ENCODE data around the gene PHACTR1. TPM values are rescaled to one million over a fixed set of nuclear protein-coding genes. Genes with fewer than 3 reads are reported as not detected.
A peak's percentile ranks its signal among the peaks of the same experiment; 100 is the strongest.

Gene PHACTR1
- polyA plus RNA-seq, 1 of the 3 experiments (the other 2 are of a cell fraction), result 0.12 TPM

- Histone ChIP-seq H2AFZ (ENCODE audit: low read depth) (0 out of 2 replicates have a peak overlapping the region, but pooled peaks have one; percentile 26), H3K4me3 (ENCODE audit: low read depth in 2 of 2, low read length in 1 of 2) (no peak overlapping the region), H3K36me3 (replicated peaks in 1 of 2; ENCODE audit: control insufficient read depth in 1 of 2, insufficient read depth in 2 of 2, low read length in 1 of 2) (peaks cover 19 to 67% of the 10 kb centered on the region in 2 experiments), H3K79me2 (ENCODE audit: insufficient read depth) (no peaks in the 10 kb centered on the region), H3K9me3 (no peaks in the 10 kb centered on the region), H3K27ac (ENCODE audit: low read depth in 2 of 2, low read length in 1 of 2) (peak overlapping the region; percentile 55 to 82; a peak in 3 of 4 replicates), H3K9ac (peak overlapping the region; percentile 27; the same call in 1 of the 2 replicates), H3F3A (replicated peaks; ENCODE audit: insufficient read depth) (peaks cover 16% of the 10 kb centered on the region), H4K20me1 (ENCODE audit: insufficient read depth) (no peaks in the 10 kb centered on the region), H3K4me1 (ENCODE audit: control insufficient read depth in 1 of 2, insufficient read depth in 2 of 2, low read depth in 1 of 2, low read length in 1 of 2) (peaks cover 0 to 27% of the 10 kb centered on the region in 2 experiments; a peak in 3 of 4 replicates), H3K27me3 (ENCODE audit: insufficient read depth) (no peaks in the 10 kb centered on the region), H3K9me2 (no peaks in the 10 kb centered on the region), H3K4me2 (peak overlapping the region; percentile 71)
- TF ChIP-seq IRF3 (IDR thresholded peaks at IDR 0.05; ENCODE audit: low read depth, low read length), result no peak
- no peak for TF ChIP-seq RAD21 (IDR thresholded peaks at IDR 0.05; ENCODE audit: low read length)
- TF ChIP-seq NFIC (IDR thresholded peaks at IDR 0.05; ENCODE audit: borderline replicate concordance), result peak; percentile 73
- TF ChIP-seq MEF2A (IDR thresholded peaks at IDR 0.05; ENCODE audit: borderline replicate concordance, low read depth), result 0 out of 2 replicates have a peak, but pooled peaks have one; percentile 12
- TF ChIP-seq GATA2 (CRISPR knock-in tag; IDR thresholded peaks at IDR 0.05), result no peak
- no peak for DNase-seq
- 55% methylated on average over 7 of the region's 7 CpGs for WGBS (ENCODE audit: low lambda C conversion rate)
- CTCF ChIA-PET, result interaction anchor here (0.9 kb wide), 1 partner anchor 392 kb away, joined by 4 read pairs; no protein-coding TSS in a partner anchor
- POLR2A ChIA-PET, result no interaction called here
Observed at GRCh38 chr6:13303668-13304017, 587.1 kb downstream of the PHACTR1 start.

DNA sequence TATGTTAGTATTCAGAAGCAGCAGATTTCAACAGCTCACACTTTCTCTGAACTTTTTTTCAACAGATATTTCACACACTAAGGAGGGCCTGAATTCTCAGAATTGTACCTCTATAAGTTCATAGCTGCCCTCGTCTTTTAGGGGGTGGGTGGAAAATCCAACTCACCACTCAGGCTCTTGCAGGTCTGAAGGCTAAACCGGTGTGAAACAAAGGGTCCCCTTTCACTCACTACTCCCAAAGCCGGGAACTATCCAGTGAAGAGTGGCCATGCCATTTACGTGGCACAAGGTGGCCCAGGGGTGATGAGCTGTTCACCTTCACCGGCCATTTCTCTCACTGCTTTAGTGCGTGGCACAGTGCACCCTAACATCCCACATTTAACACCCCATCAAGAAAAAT is 587.5 kb downstream of the PHACTR1 start:
- Histone ChIP-seq H3K4me1 (ENCODE audit: control insufficient read depth in 1 of 2, insufficient read depth in 2 of 2, low read depth in 1 of 2, low read length in 1 of 2) (peaks cover 0 to 27% of the 10 kb centered on the region in 2 experiments; a peak in 3 of 4 replicates), H3K27me3 (ENCODE audit: insufficient read depth) (no peaks in the 10 kb centered on the region), H3K4me3 (ENCODE audit: low read depth in 2 of 2, low read length in 1 of 2) (no peak overlapping the region), H3K79me2 (ENCODE audit: insufficient read depth) (no peaks in the 10 kb centered on the region), H4K20me1 (ENCODE audit: insufficient read depth) (no peaks in the 10 kb centered on the region), H3K9me2 (no peaks in the 10 kb centered on the region), H3K4me2 (peak overlapping the region; percentile 71), H3K27ac (ENCODE audit: low read depth in 2 of 2, low read length in 1 of 2) (peak overlapping the region; percentile 34 to 82; a peak in 3 of 4 replicates), H3F3A (replicated peaks; ENCODE audit: insufficient read depth) (peaks cover 16% of the 10 kb centered on the region), H3K36me3 (replicated peaks in 1 of 2; ENCODE audit: control insufficient read depth in 1 of 2, insufficient read depth in 2 of 2, low read length in 1 of 2) (peaks cover 19 to 70% of the 10 kb centered on the region in 2 experiments), H3K9ac (peak overlapping the region; percentile 27; the same call in 1 of the 2 replicates), H3K9me3 (no peaks in the 10 kb centered on the region), H2AFZ (ENCODE audit: low read depth) (0 out of 2 replicates have a peak overlapping the region, but pooled peaks have one; percentile 26)
- TF ChIP-seq TCF12 (IDR thresholded peaks at IDR 0.05) (no peak), SIN3A (IDR thresholded peaks at IDR 0.05; ENCODE audit: borderline replicate concordance, low read depth, low read length) (no peak), GABPA (IDR thresholded peaks at IDR 0.05; ENCODE audit: low read depth) (no peak), POLR2AphosphoS5 (IDR thresholded peaks at IDR 0.05; ENCODE audit: low read depth, low read length) (no peak), RCOR1 (IDR thresholded peaks at IDR 0.05; ENCODE audit: low read length) (no peak), NFIC (IDR thresholded peaks at IDR 0.05; ENCODE audit: borderline replicate concordance) (no peak)
- TF ChIP-seq, protein P1, sequence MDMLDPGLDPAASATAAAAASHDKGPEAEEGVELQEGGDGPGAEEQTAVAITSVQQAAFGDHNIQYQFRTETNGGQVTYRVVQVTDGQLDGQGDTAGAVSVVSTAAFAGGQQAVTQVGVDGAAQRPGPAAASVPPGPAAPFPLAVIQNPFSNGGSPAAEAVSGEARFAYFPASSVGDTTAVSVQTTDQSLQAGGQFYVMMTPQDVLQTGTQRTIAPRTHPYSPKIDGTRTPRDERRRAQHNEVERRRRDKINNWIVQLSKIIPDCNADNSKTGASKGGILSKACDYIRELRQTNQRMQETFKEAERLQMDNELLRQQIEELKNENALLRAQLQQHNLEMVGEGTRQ (IDR thresholded peaks at IDR 0.05; ENCODE audit: borderline replicate concordance, low read depth, low read length), result no peak
- ChIA-PET POLR2A (no interaction called here), CTCF (interaction anchor here (0.9 kb wide), 1 partner anchor 393 kb away, joined by 4 read pairs; no protein-coding TSS in a partner anchor)
- DNase-seq, result no peak
- WGBS (ENCODE audit: low lambda C conversion rate), result 89% methylated on average over 6 of the region's 6 CpGs

Data from SK-N-SH (cell line).